Upper lobe of left lung (tissue), 6 donors: ENCODE data around the gene VCAM1. TPM values are rescaled to one million over a fixed set of nuclear protein-coding genes. Genes with fewer than 3 reads are reported as not detected.
"Not testable (repeated sequence)": the region's sequence is repeated elsewhere in the genome, so short reads cannot be mapped to it uniquely, and the experiment has no call there.

Experiments used
- ATAC-seq, 2 donors: fragments of 200-7000 bp; cut with Tn5 transposase; one replicate each; pipeline ENCODE4 v1.9.1; 2022; ENCODE audit warnings: mild to moderate bottlenecking in 2 of 2, moderate library complexity in 2 of 2; ENCODE audit not compliant: low FRiP score in 2 of 2
- DNase-seq, 2 donors: peaks; one replicate each; pipeline ENCODE4 v3.0.0-alpha.2; 2019 to 2020
- H3K27ac ChIP-seq, 4 donors: fragments of 200-600 bp; sonication (generic); one replicate each; pipeline ENCODE4 v1.5.1; 2016 to 2019
- H3K27me3 ChIP-seq, 4 donors: fragments of 200-600 bp; sonication (generic); one replicate each; pipeline ENCODE4 v1.5.1; 2017 to 2019
- H3K36me3 ChIP-seq, 4 donors: fragments of 200-600 bp; sonication (generic); one replicate each; pipeline ENCODE4 v1.5.1; 2016 to 2019
- H3K4me1 ChIP-seq, 4 donors: fragments of 200-600 bp; sonication (generic); one replicate each; pipeline ENCODE4 v1.5.1; 2018 to 2019
- H3K4me3 ChIP-seq, 4 donors: fragments of 200-600 bp; sonication (generic); one replicate each; pipeline ENCODE4 v1.5.1; 2017 to 2019; ENCODE audit warnings: mild to moderate bottlenecking in 2 of 4, moderate library complexity in 1 of 4
- H3K9me3 ChIP-seq, 4 donors: fragments of 200-600 bp; sonication (generic); one replicate each; pipeline ENCODE4 v1.5.1; 2018 to 2019
- CTCF ChIP-seq, 6 experiments: fragments of 450-650 bp in 4 of 6; fragments of 200-600 bp in 2 of 6; sonication (generic) in 2 of 6; IDR thresholded peaks; one replicate each; pipeline ENCODE4 v1.5.1; 2016 to 2019; ENCODE audit warnings: antibody characterized with exemption in 6 of 6
- EP300 ChIP-seq, 4 donors: sonication (generic); formaldehyde crosslinking; IDR thresholded peaks; one replicate each; pipeline ENCODE4 v1.5.1; 2017; ENCODE audit warnings: antibody characterized with exemption in 4 of 4, control low read depth in 2 of 4
- POLR2A ChIP-seq, 4 donors: fragments of 450-650 bp; IDR thresholded peaks; one replicate each; pipeline ENCODE4 v1.5.1; 2016 to 2017; ENCODE audit warnings: antibody characterized with exemption in 4 of 4, mild to moderate bottlenecking in 2 of 4
- POLR2AphosphoS5 ChIP-seq, 2 donors: sonication (generic); formaldehyde crosslinking; IDR thresholded peaks; one replicate each; pipeline ENCODE4 v1.5.1; 2017; ENCODE audit warnings: antibody characterized with exemption in 2 of 2
- WGBS, 2 donors: methylation state at CpG; one replicate each; pipeline ENCODE4 v1.1.5; 2017 to 2018; 5-methylcytosine and 5-hydroxymethylcytosine counted together
- total RNA-seq, 6 donors: library from RNA; depleted of rRNA in 4 of 6; stranded (reverse); fragments of >200 nt in 4 of 6; gene quantifications; one replicate each; pipeline versions ENCODE4 v1.1.0 to v1.2.1, GENCODE V29; 2016 to 2021
- donor health status: DM: no; HTN: no; CAD: no; lungs with moderate emphysema.
- donor health status: DM: no; HTN: yes; CAD: no; lungs with severe emphysema.

VCAM1 gene
- total RNA-seq, 6 donors from 2014 or later: 1.0 to 12.5 (median 3.2) TPM

GRCh38 chr1:100706856-100707255 lies 12.7 kb upstream of the VCAM1 start:
- no peak overlapping the region for H3K4me3 ChIP-seq
- H3K36me3 ChIP-seq: no peaks in the 10 kb centered on the region
- WGBS, 2 donors: 89 to 95% methylated on average over 1 of the region's 1 CpG
- DNase-seq: no peak
- TF ChIP-seq CTCF (IDR thresholded peaks at IDR 0.05) (no peak), POLR2A (IDR thresholded peaks at IDR 0.05) (no peak)
- H3K4me1 ChIP-seq: no peaks in the 10 kb centered on the region
- ATAC-seq: no peak
- no peak overlapping the region for H3K27ac ChIP-seq
- H3K9me3 ChIP-seq: no peaks in the 10 kb centered on the region
- H3K27me3 ChIP-seq: no peaks in the 10 kb centered on the region

- no peaks in the 10 kb centered on the region for H3K4me1 ChIP-seq
- no peak for DNase-seq
- H3K9me3 ChIP-seq: no peaks in the 10 kb centered on the region
- H3K4me3 ChIP-seq: no peak overlapping the region
- 45 to 52% methylated on average over 2 of the region's 2 CpGs for WGBS, 2 donors
- H3K27ac ChIP-seq: no peak overlapping the region
- no peaks in the 10 kb centered on the region for H3K36me3 ChIP-seq
- H3K27me3 ChIP-seq: no peaks in the 10 kb centered on the region
- no peak for ATAC-seq
- TF ChIP-seq EP300 (IDR thresholded peaks at IDR 0.05): no peak
- TF ChIP-seq POLR2A (IDR thresholded peaks at IDR 0.05): no peak
- no peak for TF ChIP-seq CTCF (IDR thresholded peaks at IDR 0.05)
- TF ChIP-seq POLR2AphosphoS5 (IDR thresholded peaks at IDR 0.05): no peak
Observed at GRCh38 chr1:100708476-100709062, 11.0 kb upstream of the VCAM1 start.

GRCh38 chr1:100710906-100711682 lies 8.4 kb upstream of the VCAM1 start:
- ATAC-seq: no peak
- WGBS, 2 donors: 73 to 88% methylated on average over 1 of the region's 1 CpG

GRCh38 chr1:100713027-100713426 lies 6.5 kb upstream of the VCAM1 start:
- H3K4me3 ChIP-seq, ATAC-seq, H3K36me3 ChIP-seq, H3K9me3 ChIP-seq, H3K4me1 ChIP-seq, H3K27ac ChIP-seq, H3K27me3 ChIP-seq: not testable (repeated sequence)
- DNase-seq: peak in 1 of 2 donors; percentile 34
- WGBS, 2 donors: 79 to 82% methylated on average over 15 of the region's 15 CpGs

More at GRCh38 chr1:100710906-100711682, 8.4 kb upstream of the VCAM1 start:
- Histone ChIP-seq H3K27me3 (no peaks in the 10 kb centered on the region), H3K36me3 (no peaks in the 10 kb centered on the region), H3K27ac (no peak overlapping the region), H3K4me1 (no peaks in the 10 kb centered on the region), H3K9me3 (no peaks in the 10 kb centered on the region), H3K4me3 (no peak overlapping the region)
- no peak for DNase-seq
- TF ChIP-seq EP300 (IDR thresholded peaks at IDR 0.05) (no peak), POLR2A (IDR thresholded peaks at IDR 0.05) (no peak), CTCF (IDR thresholded peaks at IDR 0.05) (no peak), POLR2AphosphoS5 (IDR thresholded peaks at IDR 0.05) (no peak)

GRCh38 chr1:100713626-100714025 lies 5.9 kb upstream of the VCAM1 start:
- DNase-seq: no peak

More at GRCh38 chr1:100713626-100714025, 5.9 kb upstream of the VCAM1 start:
- no peaks in the 10 kb centered on the region for H3K9me3 ChIP-seq
- H3K27me3 ChIP-seq: no peaks in the 10 kb centered on the region
- no peaks in the 10 kb centered on the region for H3K36me3 ChIP-seq
- no peak for ATAC-seq
- H3K4me3 ChIP-seq: no peak overlapping the region
- H3K27ac ChIP-seq: no peak overlapping the region
- TF ChIP-seq EP300 (IDR thresholded peaks at IDR 0.05) (no peak), POLR2A (IDR thresholded peaks at IDR 0.05) (no peak), POLR2AphosphoS5 (IDR thresholded peaks at IDR 0.05) (no peak), CTCF (IDR thresholded peaks at IDR 0.05) (no peak)
- no peaks in the 10 kb centered on the region for H3K4me1 ChIP-seq
- WGBS, 2 donors: 89 to 90% methylated on average over 3 of the region's 3 CpGs
